Activated CD4-positive, alpha-beta T cell treated with anti-CD3 and anti-CD28 coated beads, Interleukin-2, Interleukin-6, amounts not matched to agents 100 ng/mL and 50 ng/mL, durations not matched to agents 16 hours and 8 hours (primary cell): ENCODE results near the gene CD68.
"Not testable (repeated sequence)": the region's sequence is repeated elsewhere in the genome, so short reads cannot be mapped to it uniquely, and the experiment has no call there.

Experiments used
- DNase-seq: peaks from one replicate; pipeline ENCODE4 v3.0.0-alpha.2; 2020

Gene CD68

DNA sequence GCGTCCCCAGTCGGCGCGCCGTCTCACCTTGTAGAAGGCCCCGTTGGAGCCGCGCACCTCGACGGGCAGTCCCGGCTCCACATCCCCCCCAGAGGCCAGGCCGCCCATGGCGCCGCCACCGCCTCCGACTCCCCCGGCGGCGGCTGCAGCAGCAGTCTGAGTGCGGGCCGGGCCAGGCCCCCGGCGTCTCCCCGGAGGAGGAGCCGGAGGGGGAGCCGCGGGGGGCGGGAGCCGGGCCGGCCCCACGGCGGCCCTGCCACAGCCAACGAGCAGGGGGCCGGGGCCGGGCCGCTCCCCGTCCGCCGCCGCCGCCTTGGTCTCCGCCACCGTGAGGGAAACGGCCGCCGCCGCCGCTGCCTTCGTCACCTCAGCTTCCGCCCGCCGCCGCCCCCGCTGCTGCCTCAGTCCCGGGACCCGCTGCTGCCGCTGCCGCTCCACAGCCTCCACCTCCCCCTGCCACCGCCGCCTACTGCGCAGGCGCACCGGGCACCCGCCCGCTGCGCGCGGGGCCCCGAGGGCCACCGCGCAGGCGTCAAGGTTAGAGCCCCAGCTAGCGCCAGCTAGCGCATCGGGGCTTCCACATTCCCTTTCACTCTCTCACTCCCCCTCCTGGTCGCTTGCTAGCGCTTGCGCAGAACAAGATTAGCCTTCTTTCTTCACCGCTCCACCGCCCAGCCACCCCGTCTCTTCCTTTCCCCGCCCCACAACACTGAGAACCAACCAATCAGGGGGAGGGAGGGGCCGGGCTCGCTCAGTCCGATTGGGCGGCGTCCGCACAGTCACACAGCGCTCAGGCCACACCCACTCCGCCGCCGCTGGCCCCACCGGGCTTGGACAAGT lies 35.2 kb downstream of the CD68 start, which contains the start of gene FXR2:
TSS of gene FXR2 (minus strand) at position 473 of the 840 bp plus-strand sequence. CDS start at position 108, 365 bp downstream.
- DNase-seq = peak; percentile 100

DNA sequence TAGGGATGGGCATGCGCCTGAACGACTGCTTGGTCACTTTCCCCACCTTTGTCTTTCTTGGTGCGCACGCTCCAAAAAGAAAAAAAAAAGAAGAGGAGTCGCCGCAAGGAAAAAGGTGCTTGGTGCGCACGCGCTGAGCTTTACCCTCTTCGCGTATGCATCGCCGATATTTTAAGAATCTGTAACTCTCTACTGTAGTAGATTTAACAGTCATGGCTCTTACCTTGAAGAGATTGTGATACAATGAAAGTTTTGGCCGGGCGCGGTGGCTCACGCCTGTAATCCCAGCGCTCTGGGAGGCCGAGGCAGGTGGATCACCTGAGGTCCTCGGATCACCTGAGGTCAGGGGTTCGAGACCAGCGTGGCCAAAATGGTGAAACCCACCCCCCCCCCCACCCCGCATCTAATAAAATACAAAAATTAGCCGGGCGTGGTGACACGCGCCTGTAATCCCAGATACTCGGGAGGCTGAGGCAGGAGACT lies 35.9 kb downstream of the CD68 start:
- DNase-seq = no peak

DNA sequence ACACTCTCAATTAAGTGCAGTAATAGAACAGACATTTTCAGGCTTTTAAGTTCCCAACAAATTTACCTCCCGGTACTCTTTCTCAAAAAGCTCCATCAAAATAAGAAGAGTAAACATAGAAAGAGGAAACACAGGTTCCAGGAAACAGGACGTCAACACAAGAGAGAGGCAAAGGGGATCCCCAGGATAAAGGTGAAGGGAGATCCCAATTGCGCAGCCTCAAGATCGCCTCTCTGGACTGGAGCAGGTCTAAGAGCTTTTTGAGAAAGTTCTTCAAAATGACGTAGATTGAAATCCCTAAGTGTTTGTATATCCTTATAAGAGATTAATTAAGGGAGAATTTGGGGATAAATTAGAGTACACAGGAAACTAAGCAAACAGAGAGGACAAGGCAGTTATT lies 39.2 kb downstream of the CD68 start:
- no peak for DNase-seq

DNA sequence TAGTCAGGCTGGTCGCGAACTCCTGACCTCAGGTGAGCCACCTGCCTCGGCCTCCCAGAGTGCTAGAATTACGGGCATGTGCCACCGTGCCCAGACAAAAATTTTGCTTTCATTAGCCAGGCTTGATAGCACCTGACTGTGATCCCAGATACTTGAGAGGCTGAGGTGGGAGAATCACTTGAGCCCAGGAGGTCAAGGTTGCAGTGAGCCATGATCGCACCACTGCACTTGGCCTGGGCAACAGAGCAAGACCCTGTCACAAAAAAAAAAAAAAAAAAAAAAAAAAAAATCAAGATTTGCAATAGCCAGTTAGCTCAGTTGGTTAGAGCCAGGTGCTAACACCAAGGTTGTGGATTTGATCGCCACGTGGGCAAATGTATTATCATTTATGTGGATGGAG lies 41.4 kb downstream of the CD68 start:
- DNase-seq = no peak

DNA sequence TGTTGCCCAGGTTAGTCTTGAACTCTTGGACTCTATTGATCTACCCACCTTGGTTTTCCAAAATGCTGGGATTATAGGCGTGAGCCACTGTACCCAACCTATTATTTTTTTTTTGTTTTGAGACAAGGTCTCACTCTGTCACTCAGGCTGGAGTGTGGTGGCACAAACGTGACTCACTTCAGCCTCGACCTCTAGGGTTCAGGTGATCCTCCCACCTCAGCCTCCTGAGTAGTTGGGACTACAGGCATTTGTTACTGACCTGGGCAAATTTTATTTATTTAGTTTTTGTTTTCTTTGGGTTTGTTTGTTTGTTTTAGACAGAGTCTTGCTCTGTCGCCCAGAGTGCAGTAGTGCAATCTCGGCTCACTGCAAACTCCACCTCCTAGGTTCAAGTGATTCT lies 44.2 kb downstream of the CD68 start:
- DNase-seq = no peak

DNA sequence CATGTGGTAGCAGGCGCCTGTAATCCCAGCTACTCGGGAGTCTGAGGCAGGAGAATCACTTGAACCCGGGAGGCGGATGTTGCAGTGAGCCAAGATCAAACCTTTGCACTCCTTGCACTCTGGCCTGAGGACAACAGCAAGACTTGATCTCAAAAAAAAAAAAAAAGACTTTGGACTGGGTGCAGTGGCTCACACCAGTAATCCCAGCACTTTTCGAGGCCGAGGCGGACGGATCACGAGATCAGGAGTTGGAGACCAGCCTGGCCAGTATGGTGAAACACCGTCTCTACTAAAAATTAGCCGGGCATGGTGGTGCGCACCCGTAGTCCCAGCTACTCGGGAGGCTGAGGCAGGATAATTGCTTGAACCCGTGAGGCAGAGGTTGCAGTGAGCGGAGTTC lies 46.3 kb downstream of the CD68 start:
- not testable (repeated sequence) for DNase-seq

DNA sequence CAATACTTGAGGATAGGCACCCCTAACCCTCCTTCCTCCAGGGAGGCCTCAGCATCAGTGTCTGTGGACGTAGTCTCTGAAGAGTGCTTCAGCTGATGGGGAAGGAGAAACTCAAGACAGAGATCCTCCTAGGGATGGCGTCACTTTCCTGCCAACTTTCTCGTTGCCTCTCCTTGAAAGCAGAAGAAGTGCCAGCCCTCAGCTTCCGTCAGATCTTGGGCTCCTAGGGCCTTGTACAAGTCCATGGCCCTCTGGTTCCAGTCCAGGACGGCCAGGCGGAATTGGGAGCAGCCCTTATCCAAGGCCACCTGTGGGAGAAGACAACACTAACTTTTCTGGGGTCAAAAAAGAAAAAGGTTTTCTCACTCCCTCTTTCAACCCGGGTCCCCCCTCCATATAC lies 46.9 kb downstream of the CD68 start:
- DNase-seq = no peak

DNA sequence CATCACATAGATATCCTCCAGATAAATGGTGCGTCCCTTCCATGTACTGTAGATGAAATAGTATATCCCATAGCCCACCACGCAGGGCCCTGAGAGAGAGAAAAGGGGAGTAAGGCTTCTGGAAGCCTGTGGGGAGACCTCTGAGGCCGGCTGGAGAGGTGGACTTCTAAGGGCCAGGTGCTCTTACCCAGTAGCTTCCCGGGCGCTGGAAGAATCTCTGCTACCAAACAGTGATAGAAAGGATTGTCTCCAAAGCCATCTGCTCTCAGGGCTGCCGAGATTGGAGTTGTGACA lies 47.5 kb downstream of the CD68 start:
- DNase-seq = no peak

DNA sequence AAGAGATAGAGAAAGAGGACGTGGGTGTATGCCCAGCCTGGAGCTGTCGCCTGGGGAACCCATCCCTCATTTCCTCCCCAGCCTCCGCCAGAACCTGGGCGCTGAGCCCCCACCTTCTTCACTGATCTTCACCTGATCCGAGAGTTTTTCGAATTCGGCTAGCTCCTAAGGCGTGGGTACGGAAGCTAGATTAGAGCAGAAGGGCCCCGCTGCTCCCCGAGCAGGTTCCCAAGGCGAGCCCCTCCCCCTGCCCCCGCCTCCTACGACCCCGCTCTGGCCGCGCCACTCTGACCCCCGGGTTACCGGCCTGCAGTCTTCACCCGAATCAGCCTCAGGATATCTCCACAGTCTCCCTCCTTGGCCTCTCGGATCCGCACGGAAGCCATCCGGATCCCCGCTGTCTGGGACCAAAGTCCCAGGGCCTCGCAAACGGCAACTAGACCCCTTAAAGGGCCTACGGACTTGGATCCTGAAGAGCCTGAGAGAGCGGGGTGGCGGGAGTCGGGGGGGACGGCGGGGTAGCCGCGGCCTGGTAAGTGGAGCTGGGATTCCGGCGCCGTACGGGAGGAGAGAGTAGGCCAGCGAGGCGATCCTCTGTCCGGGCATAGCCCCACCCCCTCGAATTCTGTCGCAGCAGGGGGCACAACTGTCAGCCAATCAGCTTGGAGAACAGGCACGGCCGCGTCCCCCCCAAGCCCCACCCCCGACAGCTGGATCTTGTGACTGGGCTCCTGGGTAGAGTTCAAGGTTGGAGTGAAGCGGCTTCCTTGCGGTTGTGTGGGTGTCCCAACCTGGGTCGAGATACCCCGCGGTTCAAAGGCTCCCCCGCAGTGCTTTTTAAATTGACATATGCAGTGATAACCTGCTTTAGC lies 48.0 kb downstream of the CD68 start, which contains the start of gene SAT2:
TSS of gene SAT2 (minus strand) at position 572 of the 872 bp plus-strand sequence. CDS start at position 386, 186 bp downstream.
- DNase-seq = peak; percentile 93

DNA sequence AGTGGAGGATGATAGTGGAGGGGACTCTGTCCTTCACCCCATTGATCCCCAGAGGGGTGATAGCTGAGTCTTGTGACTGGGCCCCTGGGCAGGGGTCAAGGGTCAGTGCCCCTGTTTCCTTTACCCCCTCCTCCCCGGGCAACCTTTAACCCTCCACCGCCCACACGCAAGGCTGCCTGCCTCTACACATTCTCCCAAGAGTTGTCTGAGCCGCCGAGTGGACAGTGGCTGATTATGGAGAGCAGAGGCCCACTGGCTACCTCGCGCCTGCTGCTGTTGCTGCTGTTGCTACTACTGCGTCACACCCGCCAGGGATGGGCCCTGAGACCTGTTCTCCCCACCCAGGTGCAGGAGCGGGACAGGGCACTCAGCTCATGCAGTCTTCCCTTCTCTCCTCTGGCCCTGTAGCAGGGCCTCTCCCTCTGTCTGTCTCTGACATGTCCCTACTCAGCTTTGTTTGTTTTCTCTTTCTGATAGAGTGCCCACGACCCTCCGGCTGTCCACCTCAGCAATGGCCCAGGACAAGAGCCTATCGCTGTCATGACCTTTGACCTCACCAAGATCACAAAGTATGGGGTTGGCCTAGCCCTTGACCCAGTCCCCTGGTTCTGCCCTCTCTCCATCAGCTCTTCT lies 50.6 kb downstream of the CD68 start, which contains the start of gene SHBG:
TSS of gene SHBG (plus strand) at position 197 of the 633 bp plus-strand sequence. CDS start at position 235, 38 bp downstream.
- no peak for DNase-seq
